NCI-H82 treated with DMSO at 0.1 percent for 48 hours (cell line): Measurements from ENCODE around the gene APOBEC3B.
"Not testable (repeated sequence)": the region's sequence is repeated elsewhere in the genome, so short reads cannot be mapped to it uniquely, and the experiment has no call there.

ENCODE experiments used
- DNase-seq: peaks from one replicate; lab custom pipeline; 2025; ENCODE audit not compliant: unreplicated experiment; lab: John Stamatoyannopoulos, UW

The APOBEC3B gene

DNA sequence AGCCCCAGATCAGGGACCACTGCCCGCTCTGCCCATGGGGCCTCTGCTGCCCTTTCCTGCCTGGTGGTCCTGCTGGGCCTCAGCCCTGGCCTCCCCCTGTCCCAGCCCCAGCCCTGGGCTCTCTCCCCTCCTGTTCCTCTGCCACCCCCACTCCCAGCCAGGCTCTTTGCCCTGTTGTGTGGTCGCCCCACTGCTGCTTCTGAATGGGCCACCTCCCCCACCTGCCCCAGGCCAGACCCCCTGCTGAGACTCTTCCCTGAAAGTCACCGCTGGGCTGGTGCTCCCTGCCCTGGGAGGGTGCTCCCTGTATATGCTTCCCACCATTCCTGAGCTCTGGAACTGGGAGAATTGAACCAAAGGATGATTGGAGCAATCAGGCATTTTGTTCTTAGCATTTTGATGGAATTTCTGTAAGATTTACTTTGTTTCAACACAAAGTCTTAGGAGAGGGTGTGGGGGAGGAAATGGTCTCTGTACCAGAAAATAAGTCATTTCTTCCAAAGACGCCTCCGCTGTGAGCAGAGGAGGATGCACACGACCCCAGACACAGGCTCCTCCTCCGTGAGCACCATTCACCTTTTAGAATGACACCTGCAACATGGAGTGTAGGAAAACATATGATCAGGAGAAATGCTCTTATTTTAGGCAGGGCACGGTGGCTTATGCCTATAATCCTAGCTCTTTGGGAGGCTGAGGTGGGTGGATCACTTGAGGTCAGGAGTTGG lies 5.2 kb downstream of the APOBEC3B start:
- DNase-seq: no peak

DNA sequence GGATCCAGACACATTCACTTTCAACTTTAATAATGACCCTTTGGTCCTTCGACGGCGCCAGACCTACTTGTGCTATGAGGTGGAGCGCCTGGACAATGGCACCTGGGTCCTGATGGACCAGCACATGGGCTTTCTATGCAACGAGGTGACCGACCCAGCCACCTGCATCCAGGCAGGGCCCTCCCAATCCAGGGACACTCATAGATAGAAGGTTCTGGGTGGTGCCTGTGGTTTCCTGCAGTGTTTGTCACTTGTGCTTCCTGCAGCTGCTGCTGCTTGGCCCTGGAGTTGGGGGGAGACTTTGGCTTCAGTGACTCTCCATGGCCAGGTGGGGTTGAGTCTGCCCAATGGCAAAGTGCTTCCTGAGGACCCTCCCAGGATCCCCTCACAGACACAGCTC lies 7.3 kb downstream of the APOBEC3B start:
- no peak for DNase-seq

- DNase-seq: not testable (repeated sequence)
Observed at GRCh38 chr22:38992871-38993371, 10.8 kb downstream of the APOBEC3B start.

DNA sequence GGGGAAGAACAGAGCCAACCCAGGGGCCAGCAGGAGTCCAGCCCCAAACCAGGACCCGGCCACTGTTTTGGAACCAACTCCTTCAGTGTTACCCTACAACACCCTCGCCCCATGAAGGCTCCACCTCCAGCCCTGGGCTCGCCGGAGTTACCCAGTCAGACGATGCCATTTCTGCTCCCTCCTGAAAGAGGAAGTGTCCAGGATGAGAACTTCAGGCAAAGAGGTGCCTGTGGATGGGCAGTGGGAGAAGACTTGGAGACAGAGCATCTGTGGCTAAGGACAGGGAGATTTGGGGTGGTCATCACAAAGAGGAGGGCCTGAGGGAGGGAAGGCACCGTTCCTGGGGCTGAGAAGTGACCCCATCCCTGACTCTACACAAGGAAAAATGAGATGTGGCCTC lies 14.0 kb downstream of the APOBEC3B start:
- no peak for DNase-seq

DNA sequence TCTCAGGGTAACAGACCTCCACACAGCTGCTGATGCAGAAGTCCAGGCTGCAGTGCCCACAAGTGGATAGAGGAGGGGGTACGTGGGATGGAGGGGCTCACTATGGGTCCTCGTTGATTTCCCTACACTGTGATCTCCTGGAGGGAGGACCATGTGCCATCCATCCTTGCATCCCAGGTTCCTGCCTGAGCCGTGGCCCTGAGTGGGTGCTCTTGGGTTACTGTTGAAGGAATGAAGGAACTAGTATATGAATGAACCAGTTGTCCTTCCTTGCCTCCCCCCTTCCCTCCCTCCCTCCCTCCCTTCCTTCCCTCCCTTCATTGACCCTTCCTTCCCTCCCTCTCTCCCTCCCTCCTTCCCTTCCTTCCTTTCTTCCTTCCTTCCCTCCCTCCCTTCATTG lies 15.4 kb downstream of the APOBEC3B start:
- DNase-seq: no peak

DNA sequence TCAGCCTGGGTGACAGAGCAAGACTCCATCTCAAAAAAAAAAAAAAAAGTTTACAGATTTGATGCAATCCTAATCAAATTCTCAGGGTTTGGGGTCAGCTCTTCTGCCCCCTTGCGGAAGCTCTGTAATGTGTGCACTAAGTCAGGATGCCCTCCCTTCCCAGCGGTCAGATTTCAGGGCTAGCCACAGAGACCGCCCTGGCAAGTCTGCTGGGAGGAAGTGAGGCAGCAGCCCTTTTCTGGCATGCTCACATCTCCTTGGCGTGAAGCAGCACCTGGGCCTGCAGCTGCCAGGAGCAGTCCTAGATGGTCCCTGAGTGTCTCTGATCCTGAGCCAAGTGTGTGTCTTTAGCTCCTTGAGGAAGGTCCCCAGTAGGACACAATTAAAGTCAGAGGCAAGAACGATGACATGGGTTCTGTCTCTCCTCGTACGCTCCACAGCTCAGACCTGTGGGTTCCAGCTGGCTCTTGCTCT lies 21.1 kb downstream of the APOBEC3B start:
- no peak for DNase-seq

GRCh38 chr22:39007177-39007576 lies 25.0 kb downstream of the APOBEC3B start:
- DNase-seq: no peak

DNA sequence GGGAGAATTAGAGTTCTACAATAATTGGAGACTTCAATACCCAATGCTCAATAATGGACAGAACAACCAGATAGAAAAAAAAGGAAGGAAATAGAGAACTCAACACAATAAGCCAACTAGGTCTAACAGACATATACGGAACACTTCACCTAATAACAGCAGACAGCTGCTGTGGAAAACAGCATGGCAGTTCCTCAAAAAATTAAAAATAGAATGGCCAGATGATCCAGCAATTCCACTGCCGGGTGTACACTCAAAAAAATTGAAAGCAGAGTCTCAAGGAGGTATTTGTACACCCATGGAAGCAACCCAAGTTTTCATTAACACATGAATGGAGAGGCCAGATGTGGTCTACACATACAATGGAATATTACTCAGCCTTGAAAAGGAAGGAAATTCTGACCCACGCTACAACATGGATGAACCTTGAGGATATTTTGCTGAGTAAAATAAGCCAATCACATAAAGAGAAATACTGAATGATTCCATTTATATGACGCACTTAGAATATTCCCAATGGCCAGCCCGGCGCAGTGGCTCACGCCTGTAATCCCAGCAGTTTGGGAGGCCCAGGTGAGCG lies 26.2 kb downstream of the APOBEC3B start:
- DNase-seq: not testable (repeated sequence)

GRCh38 chr22:39010946-39011345 lies 28.8 kb downstream of the APOBEC3B start:
- DNase-seq: no peak

GRCh38 chr22:39012533-39013511 lies 30.7 kb downstream of the APOBEC3B start:
- no peak for DNase-seq

DNA sequence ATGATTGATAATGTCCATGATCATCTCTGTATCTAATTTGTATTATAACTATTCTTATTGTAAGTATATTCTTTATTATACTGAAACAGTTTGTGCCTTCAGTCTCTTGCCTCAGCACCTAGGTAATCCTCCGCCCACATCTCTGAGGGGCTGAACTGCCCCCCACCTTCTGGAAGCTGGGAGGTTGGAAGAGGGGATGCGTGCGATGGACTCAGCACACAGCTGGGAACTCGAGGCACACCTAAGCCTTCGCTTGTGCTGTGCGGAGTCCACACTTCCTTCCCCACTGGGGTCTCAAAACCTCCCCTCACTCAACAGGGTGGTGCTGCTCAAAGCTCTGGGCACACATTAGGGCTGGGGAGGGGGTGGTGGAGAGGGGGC lies 31.4 kb downstream of the APOBEC3B start:
- DNase-seq: not testable (repeated sequence)

DNA sequence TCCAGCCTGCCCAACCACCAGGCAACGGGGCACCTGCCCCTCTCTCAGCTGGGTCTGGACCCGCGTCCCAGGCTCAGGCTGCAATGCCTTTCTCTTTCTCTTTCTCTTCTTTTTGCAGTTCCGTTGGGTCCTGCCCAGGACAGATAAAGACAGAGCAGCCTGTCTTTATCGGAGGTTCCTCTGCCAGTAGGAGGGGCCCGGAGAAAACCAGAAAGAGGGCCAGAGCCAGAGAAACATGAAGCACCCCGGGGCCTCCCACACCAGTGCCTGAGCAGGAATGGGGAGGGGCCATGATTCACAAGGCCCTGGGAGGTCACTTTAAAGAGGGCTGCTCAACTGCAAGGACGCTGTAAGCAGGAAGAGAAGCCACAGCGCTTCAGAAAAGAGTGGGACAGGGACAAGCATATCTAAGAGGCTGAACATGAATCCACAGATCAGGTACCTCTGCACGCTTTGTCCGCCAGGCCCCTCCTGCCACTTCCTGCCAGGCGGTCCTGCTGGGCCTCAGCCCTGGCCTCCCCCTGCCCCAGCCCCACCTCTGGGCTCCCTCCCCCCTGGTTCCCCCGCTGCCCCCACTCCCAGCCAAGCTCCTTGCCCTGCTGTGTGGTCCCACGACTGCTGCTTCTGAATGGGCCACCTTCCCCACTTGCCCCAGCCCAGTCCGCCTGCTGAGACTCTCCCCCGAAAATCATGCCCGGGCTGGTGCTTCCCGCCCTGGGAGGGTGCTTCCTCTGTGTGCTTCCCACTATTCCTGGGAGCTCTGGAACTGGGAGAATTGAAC lies 32.0 kb downstream of the APOBEC3B start, which contains the start of gene APOBEC3C:
APOBEC3C (plus strand) TSS at position 316 of the 781 bp plus-strand sequence; CDS start at position 422, 106 bp downstream.
- no peak for DNase-seq

DNA sequence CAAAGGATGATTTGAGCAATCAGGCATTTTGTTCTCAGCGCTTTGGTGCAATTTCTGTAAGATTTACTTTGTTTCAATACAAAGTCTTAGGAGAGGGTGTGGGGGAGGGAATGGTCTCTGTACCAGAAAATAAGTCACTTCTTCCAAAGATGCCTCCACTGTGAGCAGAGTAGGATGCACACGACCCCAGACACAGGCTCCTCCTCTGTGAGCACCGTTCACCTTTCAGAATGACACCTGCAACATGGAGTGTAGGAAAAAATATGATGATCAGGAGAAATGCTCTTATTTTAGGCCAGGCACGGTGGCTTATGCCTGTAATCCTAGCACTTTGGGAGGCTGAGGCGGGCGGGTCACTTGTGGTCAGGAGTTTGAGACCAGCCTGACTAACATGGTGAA lies 32.6 kb downstream of the APOBEC3B start:
- not testable (repeated sequence) for DNase-seq

GRCh38 chr22:39016592-39016991 lies 34.4 kb downstream of the APOBEC3B start:
- DNase-seq: no peak

GRCh38 chr22:39017596-39018365 lies 35.6 kb downstream of the APOBEC3B start:
- DNase-seq: no peak

- not testable (repeated sequence) for DNase-seq
Observed at GRCh38 chr22:39020021-39020651, 38.0 kb downstream of the APOBEC3B start.

DNA sequence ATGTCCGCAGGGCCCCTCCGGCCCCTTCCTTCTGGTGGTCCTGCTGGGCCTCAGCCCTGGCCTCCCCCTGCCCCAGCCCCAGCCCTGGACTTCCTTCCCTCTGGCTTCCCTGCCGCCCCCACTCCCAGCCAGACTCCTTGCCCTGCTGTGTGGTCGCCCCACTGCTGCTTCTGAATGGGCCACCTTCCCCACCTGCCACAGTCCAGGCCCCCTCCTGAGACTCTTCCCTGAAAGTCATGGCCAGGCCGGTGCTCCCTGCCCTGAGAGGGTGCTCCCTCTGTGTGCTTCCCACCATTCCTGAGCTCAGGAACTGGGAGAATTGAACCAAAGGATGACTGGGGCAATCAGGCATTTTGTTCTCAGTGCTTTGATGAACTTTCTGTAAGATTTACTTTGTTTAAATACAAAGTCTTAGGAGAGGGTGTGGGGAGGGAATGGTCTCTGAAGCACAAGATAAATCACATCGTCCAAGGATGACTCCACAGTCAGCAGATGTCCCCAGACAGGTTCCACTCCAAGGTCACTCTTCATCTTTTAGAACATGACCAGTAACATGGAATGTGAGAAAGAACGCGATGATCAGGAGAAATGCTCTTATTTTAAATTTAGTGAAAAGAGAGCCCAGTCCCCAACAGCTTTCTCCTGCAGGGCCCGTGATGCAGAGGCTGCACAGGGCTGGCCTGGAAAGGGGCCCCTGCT lies 39.6 kb downstream of the APOBEC3B start:
- no peak for DNase-seq

DNA sequence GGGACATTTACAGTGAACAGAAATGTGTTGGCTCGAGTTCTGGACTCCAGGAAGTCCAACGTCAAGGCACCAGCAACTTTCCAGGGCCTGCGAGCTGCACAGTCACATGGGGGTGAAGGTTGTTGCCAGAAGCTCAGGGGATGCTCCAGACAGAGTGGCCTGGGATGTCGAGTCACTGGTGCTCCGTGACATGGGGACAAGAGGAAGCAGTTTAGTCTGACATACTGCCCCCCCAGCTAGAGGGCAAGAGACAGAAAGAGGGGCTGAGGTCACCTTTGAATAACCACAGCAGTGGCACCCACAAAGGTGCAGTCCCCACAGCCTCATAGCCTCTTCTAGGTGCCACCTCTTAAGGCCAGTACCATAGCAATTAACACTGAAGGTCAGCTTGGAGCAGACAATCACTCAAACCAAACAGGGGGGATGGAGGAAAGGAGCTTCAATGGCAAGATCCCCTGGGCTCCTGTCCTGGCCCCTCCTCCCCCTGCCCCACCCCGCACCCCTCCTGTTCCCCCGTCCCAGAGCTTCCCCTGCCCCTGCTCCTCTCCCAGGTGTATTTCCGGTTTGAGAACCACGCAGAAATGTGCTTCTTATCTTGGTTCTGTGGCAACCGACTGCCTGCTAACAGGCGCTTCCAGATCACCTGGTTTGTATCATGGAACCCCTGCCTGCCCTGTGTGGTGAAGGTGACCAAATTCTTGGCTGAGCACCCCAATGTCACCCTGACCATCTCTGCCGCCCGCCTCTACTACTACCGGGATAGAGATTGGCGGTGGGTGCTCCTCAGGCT lies 42.6 kb downstream of the APOBEC3B start:
- DNase-seq: no peak
